Omental fat pad (tissue), 4 donors: ENCODE measurements around the gene GNGT2. TPM values are rescaled to one million over a fixed set of nuclear protein-coding genes. Genes with fewer than 3 reads are reported as not detected.
"Not testable (repeated sequence)": the region's sequence is repeated elsewhere in the genome, so short reads cannot be mapped to it uniquely, and the experiment has no call there.

Experiments
- ATAC-seq: fragments of 150-250 bp; one replicate; pipeline ENCODE4 v1.9.1; 2016; ENCODE audit warnings: mild to moderate bottlenecking, moderate library complexity; ENCODE audit not compliant: low FRiP score
- DNase-seq: peaks from one replicate; pipeline ENCODE4 v3.0.0-alpha.2; 2019; ENCODE audit warnings: low spot score
- CTCF ChIP-seq, 3 donors: fragments of 450-650 bp; IDR thresholded peaks; one replicate each; pipeline ENCODE4 v1.5.1; 2016 to 2017; ENCODE audit warnings: antibody characterized with exemption in 3 of 3, mild to moderate bottlenecking in 3 of 3, moderate library complexity in 2 of 3
- total RNA-seq, 4 donors: library from RNA; depleted of rRNA; stranded (reverse); fragments of >200 nt; gene quantifications; one replicate each; pipeline ENCODE4 v1.1.0, GENCODE V29; 2016

Gene GNGT2
- total RNA-seq, 4 donors from 2014 or later, result 0.74 to 5.2 (median 2.9) TPM

- ATAC-seq, result no peak
- TF ChIP-seq CTCF (IDR thresholded peaks at IDR 0.05), result no peak
Observed at GRCh38 chr17:49183801-49184200, 26.6 kb downstream of the GNGT2 start.

GRCh38 chr17:49183341-49183740 is 27.0 kb downstream of the GNGT2 start:
- DNase-seq (no peak), ATAC-seq (no peak)
- TF ChIP-seq CTCF (IDR thresholded peaks at IDR 0.05), result no peak

More at GRCh38 chr17:49183801-49184200, 26.6 kb downstream of the GNGT2 start:
- DNase-seq, result no peak

GRCh38 chr17:49180998-49181635 is 29.3 kb downstream of the GNGT2 start:
- no peak for TF ChIP-seq CTCF (IDR thresholded peaks at IDR 0.05)
- DNase-seq, result no peak
- no peak for ATAC-seq

GRCh38 chr17:49180303-49180702 is 30.1 kb downstream of the GNGT2 start:
- peak in 1 of 3 donors; percentile 52 for TF ChIP-seq CTCF (IDR thresholded peaks at IDR 0.05)
- ATAC-seq (no peak), DNase-seq (peak; percentile 58)

- ATAC-seq, result not testable (repeated sequence)
Observed at GRCh38 chr17:49175978-49176377, 34.4 kb downstream of the GNGT2 start.

GRCh38 chr17:49170711-49171110 is 39.7 kb downstream of the GNGT2 start:
- ATAC-seq, DNase-seq: not testable (repeated sequence)

More at GRCh38 chr17:49175978-49176377, 34.4 kb downstream of the GNGT2 start:
- not testable (repeated sequence) for DNase-seq

GRCh38 chr17:49170216-49170615 is 40.2 kb downstream of the GNGT2 start:
- DNase-seq (no peak), ATAC-seq (no peak)
- no peak for TF ChIP-seq CTCF (IDR thresholded peaks at IDR 0.05)

GRCh38 chr17:49168706-49169105 is 41.7 kb downstream of the GNGT2 start:
- no peak for DNase-seq
- no peak for ATAC-seq
- no peak for TF ChIP-seq CTCF (IDR thresholded peaks at IDR 0.05)
